DMS 273 (cell line): ENCODE data around the gene NMUR2.

Experiments used
- DNase-seq: peaks from one replicate; lab custom pipeline; 2025; ENCODE audit not compliant: unreplicated experiment; lab: John Stamatoyannopoulos, UW

Gene NMUR2, protein sequence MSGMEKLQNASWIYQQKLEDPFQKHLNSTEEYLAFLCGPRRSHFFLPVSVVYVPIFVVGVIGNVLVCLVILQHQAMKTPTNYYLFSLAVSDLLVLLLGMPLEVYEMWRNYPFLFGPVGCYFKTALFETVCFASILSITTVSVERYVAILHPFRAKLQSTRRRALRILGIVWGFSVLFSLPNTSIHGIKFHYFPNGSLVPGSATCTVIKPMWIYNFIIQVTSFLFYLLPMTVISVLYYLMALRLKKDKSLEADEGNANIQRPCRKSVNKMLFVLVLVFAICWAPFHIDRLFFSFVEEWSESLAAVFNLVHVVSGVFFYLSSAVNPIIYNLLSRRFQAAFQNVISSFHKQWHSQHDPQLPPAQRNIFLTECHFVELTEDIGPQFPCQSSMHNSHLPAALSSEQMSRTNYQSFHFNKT

GRCh38 chr5:152405145-152405544, at the start of gene NMUR2:
Gene NMUR2, minus strand, starts transcription at chr5:152405279. Its CDS starts 166 bp downstream, at chr5:152405113.
- DNase-seq, result peak; percentile 7

DNA sequence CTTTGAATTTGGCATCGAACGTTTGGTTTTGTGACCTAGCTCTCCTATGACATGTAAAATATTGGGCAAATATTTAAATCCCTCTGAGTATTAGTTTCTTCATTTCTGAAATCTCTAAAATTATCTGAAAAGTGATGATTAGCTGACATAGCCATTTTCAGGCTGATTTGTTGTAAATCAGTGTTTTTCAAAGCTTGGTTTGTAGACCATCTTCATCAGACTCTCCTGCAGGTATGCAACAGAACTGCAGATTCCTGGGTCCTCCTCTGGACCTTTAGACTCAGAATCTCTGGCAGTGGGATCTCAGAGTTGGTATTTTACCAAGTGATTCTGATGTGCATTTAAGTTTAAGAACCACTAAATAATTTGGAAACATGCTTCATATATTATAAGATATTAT, 38.9 kb upstream of the NMUR2 start:
- DNase-seq, result no peak

DNA sequence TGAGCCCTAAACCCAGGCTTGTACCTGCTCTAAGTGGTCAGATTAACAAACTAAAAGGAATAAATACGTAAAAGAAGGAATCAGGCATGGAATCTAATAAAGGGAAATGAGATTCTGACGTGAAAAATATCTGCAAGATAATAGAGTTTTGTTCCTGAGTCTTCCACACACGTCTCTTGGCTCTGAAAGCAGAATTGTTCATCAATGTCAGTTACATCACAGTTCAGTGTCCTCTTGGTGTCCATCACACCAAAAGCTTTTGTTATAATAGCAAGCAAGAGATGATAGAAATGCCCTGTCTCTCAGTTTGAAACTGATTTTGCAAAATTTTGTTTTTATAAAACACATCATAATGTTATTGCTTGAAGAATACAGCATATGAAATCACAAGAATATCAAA, 34.7 kb upstream of the NMUR2 start:
- no peak for DNase-seq

DNA sequence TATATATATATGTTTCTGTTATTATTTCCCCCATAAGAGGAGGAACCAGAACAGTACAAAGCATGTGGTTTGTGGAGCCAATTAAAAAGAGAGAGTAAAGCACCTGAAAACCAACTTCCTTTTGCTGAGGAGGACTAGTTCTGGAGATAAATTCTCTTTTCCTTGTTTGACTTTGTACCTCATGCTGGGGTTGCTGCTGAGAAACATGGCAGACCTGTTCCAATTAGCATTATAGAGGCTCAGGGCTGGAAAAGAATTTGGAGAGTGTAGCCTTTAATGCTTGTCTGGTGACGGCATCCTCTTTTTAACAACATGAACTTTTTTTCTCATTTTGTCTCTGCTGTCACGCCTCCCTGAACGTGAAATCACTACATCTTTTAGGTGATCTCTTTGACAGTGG, 32.8 kb upstream of the NMUR2 start:
- DNase-seq, result no peak

GRCh38 chr5:152427721-152428120, 22.6 kb upstream of the NMUR2 start:
- DNase-seq, result no peak

DNA sequence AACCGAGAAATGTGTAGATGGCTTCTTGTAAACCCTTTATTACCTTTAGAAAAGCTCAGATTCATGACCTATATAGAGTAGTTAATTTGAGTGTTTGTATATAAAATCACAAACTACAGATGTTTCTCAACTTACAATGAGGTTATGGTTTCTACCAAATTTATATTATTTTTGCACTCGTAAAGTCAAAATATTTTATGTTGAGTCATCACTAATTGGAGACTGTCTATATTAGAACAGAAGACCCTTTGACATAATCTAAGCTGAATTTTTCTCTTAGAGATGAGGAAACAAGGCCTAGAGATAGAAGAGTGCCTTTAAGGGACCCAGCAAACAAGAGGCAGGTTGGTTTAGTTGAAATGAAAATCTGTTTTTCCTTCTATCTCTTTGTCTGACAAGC, 20.0 kb upstream of the NMUR2 start:
- no peak for DNase-seq

GRCh38 chr5:152424501-152424900, 19.4 kb upstream of the NMUR2 start:
- no peak for DNase-seq

DNA sequence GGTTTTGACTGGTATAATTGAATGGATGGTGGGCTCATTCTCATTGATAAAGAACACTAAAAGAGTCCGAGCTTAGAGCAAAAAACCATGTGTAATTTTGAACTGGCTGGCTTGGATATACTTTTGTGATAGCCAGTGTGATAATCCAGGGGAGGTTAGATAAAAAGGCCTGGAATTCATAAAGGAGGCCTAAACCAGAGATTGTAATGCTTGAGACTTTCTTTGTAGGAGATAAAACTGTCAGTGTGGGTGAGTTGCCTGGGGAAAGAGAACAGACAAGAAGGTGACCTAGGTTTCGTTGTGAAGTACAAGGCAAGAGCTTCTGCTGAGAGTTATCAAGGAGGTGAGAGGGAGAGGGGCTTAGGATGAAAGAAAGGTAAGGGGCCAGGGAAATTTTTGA, 17.0 kb upstream of the NMUR2 start:
- DNase-seq, result no peak

DNA sequence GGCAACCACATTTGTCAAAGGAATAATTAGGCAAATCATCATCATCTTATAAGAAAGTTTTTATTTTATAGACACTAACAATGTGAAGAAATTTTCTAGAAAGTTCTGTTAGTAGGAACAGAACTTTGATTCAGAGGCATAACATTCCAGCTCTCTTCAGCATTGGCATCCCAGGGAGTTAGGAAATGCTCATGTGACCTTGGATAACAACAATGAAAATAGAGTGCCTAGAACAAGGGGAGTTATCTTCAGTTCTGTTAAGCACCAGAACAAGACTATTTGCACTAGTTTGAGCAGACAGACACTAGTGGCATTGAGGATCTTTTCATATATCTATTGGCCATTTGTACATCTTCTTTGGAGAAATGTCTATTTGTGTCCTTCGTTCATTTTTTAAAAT, 7.0 kb upstream of the NMUR2 start:
- DNase-seq, result no peak

DNA sequence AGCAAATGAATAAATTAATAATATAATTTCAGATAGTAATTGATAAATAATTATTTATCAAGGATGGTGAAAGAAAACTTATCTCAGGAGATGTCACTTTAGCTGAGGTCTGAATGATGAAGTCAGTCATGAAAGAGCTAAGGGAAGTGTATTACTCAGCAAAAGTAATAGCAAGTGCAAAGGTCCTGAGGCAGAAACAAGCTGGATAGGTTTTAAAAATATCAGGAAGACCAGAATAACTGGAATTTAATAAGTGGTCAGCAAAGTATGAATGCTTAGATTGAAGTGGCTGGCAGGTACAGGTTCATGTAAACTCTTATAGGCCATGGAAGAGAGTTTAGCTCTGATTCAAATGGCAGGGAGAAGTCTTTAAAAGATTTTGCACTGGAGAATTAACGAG, 1.0 kb upstream of the NMUR2 start:
- no peak for DNase-seq

DNA sequence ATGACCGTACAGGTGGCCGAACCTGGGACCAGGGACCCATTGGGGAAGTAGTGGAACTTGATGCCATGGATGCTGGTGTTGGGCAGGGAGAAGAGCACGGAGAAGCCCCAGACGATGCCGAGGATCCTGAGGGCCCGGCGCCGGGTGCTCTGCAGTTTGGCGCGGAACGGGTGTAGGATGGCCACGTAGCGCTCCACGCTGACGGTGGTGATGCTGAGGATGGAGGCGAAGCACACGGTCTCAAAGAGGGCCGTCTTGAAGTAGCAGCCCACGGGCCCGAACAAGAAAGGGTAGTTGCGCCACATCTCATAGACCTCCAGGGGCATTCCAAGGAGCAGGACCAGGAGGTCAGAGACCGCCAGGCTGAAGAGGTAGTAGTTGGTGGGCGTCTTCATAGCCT, 585 bp downstream of the NMUR2 start:
- no peak for DNase-seq

- no peak for DNase-seq
Measured at GRCh38 chr5:152403046-152403445, 2.0 kb downstream of the NMUR2 start.

- no peak for DNase-seq
Measured at GRCh38 chr5:152400846-152401245, 4.2 kb downstream of the NMUR2 start.

- DNase-seq, result no peak
Measured at GRCh38 chr5:152397581-152397980, 7.5 kb downstream of the NMUR2 start.

GRCh38 chr5:152393441-152393840, 11.6 kb downstream of the NMUR2 start:
- DNase-seq, result no peak

DNA sequence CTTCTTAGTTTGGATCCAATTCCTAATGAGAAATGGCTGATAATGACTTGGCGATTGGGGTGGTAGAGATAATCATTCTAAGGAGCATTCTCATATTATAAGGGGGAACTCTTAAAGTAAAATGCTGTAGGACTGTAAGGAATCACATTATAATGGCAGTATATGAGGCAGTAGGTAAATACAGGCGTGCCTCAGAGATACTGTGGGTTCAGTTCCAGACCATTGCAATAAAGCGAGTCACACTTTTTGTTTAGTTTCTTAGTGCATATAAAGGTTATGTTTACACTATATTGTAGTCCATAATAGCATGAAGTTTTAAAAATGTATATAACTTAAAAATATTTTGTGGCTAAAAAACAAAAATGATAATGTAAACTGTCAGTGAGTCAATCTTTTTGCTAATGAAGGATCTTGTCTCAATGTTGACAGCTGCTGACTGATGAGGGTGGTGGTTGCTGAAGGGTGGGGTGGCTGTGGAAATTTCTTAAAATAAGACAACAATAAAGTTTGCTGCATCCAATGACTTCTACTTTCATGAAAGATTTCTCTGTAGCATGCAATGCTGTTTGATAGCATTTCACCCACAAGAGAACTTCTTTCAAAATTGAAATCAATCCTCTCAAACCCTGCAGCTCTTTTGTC, 15.8 kb downstream of the NMUR2 start:
- DNase-seq, result no peak

DNA sequence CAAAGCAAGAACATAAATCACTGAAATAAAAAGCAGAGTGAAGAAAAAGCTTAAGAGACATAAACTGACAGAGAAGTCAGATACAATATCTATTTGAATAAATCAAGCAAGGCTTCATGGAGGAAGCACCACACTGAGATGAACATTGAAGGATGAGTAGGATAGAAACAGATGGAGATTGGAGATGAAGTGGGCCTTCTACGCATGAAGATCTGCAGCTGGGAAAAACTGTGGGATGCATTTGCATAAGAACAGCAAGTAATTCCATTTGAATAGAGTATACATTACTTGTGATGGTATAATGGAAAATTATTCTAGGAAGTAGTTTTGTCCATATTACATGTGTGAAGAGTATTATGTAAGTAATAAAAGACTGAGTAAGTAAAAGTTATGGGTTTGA, 16.5 kb downstream of the NMUR2 start:
- DNase-seq, result no peak

- no peak for DNase-seq
Measured at GRCh38 chr5:152380415-152381123, 24.5 kb downstream of the NMUR2 start.

DNA sequence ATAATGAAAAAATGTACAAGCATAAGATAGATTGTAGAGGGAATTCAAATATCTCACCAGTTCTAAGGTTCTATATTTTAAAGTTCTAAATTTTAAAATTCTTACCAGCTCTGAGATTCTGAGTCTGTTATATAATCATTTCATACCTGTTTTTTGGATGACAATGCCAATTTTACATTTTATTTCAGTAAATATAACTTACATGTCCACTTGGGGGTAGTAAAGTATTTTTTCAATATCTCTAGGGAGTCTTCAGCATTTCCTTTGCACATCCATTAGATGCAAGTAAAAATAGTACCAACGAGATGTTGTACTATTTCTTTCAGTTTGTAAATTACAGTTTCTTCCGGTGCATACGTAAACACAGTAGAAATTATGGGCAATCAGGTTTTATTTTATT, 25.7 kb downstream of the NMUR2 start:
- DNase-seq, result no peak

DNA sequence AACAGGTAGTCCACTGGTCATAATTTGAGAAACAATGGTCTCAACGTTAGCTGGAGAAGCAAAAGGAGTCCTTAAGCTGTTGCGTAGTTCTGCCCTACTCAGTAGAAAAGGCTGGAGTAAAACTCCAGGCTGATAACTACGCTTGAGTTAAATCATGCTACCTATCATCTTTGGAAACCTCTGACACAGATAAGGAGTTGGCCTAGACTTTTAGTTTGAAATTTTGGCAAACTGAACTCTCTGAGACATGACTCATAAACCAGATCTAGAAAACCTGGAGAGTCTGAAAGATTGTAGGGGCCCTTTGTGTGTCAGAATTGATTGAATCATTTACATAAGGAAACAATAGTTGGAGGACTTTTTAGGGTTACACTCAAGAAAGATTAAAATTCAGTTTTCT, 26.3 kb downstream of the NMUR2 start:
- no peak for DNase-seq

- DNase-seq, result no peak
Measured at GRCh38 chr5:152376886-152377285, 28.2 kb downstream of the NMUR2 start.

- no peak for DNase-seq
Measured at GRCh38 chr5:152374711-152375275, 30.3 kb downstream of the NMUR2 start.
